ENCODE results near the gene STPG2.

DNA sequence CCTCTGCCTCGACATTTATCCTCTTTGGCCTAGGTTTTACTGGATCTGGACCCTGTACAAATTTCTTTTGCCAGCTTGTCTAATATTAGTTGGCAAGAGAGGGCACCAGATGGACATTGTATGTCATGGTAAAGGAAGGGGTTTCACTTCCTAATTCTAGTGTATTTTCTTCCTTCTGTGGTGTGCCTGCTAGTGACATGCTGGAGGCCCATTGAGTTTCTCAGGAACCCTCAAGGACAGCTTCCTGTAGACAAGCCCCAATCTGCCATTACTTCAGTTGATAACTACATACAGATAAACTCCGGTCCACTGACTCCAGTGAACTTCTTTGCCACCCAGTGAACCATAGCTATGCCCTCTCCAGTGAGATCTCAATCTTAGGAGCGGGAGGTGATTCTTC lies 116.9 kb downstream of the STPG2 start:
- TF ChIP-seq TAF1 (IDR thresholded peaks at IDR 0.05; ENCODE audit: borderline replicate concordance, low read depth, low read length) (no peak), SREBF1 (IDR thresholded peaks at IDR 0.05; ENCODE audit: low read length) (no peak)
- TF ChIP-seq, protein P1, sequence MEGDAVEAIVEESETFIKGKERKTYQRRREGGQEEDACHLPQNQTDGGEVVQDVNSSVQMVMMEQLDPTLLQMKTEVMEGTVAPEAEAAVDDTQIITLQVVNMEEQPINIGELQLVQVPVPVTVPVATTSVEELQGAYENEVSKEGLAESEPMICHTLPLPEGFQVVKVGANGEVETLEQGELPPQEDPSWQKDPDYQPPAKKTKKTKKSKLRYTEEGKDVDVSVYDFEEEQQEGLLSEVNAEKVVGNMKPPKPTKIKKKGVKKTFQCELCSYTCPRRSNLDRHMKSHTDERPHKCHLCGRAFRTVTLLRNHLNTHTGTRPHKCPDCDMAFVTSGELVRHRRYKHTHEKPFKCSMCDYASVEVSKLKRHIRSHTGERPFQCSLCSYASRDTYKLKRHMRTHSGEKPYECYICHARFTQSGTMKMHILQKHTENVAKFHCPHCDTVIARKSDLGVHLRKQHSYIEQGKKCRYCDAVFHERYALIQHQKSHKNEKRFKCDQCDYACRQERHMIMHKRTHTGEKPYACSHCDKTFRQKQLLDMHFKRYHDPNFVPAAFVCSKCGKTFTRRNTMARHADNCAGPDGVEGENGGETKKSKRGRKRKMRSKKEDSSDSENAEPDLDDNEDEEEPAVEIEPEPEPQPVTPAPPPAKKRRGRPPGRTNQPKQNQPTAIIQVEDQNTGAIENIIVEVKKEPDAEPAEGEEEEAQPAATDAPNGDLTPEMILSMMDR (IDR thresholded peaks at IDR 0.05 in 2 of 3, conservative IDR thresholded peaks at IDR 0.05 in 1 of 3; ENCODE audit: control insufficient read depth in 2 of 3, extremely low read depth in 1 of 3, insufficient read depth in 1 of 3, low read depth in 3 of 3, low read length in 3 of 3): no peak
